ENCODE data around the gene CTNNA3. TPM values are rescaled to one million over a fixed set of nuclear protein-coding genes. Genes with fewer than 3 reads are reported as not detected.
"Not testable (repeated sequence)": the region's sequence is repeated elsewhere in the genome, so short reads cannot be mapped to it uniquely, and the experiment has no call there.

The CTNNA3 gene
- total and polyA plus RNA-seq, 12 donors = 2.0 to 213 (median 171) TPM

- Histone ChIP-seq H3K4me3 (no peak overlapping the region), H3K27ac (no peak overlapping the region), H3K36me3 (no peaks in the 10 kb centered on the region), H3K27me3 (no peaks in the 10 kb centered on the region), H3K9me3 (peaks cover 0 to 18% (median 4%) of the 10 kb centered on the region in 11 donors), H3K4me1 (no peaks in the 10 kb centered on the region)
- DNase-seq = no peak
- TF ChIP-seq, protein P1, sequence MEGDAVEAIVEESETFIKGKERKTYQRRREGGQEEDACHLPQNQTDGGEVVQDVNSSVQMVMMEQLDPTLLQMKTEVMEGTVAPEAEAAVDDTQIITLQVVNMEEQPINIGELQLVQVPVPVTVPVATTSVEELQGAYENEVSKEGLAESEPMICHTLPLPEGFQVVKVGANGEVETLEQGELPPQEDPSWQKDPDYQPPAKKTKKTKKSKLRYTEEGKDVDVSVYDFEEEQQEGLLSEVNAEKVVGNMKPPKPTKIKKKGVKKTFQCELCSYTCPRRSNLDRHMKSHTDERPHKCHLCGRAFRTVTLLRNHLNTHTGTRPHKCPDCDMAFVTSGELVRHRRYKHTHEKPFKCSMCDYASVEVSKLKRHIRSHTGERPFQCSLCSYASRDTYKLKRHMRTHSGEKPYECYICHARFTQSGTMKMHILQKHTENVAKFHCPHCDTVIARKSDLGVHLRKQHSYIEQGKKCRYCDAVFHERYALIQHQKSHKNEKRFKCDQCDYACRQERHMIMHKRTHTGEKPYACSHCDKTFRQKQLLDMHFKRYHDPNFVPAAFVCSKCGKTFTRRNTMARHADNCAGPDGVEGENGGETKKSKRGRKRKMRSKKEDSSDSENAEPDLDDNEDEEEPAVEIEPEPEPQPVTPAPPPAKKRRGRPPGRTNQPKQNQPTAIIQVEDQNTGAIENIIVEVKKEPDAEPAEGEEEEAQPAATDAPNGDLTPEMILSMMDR (IDR thresholded peaks at IDR 0.05) = no peak
- 27 to 32% methylated on average over 1 of the region's 1 CpG for WGBS, 2 donors
- intact Hi-C loops (cut with DNase I) = no loop called here
- no peak for ATAC-seq
Measured at GRCh38 chr10:67401711-67402110, 294.3 kb downstream of the CTNNA3 start.

DNA sequence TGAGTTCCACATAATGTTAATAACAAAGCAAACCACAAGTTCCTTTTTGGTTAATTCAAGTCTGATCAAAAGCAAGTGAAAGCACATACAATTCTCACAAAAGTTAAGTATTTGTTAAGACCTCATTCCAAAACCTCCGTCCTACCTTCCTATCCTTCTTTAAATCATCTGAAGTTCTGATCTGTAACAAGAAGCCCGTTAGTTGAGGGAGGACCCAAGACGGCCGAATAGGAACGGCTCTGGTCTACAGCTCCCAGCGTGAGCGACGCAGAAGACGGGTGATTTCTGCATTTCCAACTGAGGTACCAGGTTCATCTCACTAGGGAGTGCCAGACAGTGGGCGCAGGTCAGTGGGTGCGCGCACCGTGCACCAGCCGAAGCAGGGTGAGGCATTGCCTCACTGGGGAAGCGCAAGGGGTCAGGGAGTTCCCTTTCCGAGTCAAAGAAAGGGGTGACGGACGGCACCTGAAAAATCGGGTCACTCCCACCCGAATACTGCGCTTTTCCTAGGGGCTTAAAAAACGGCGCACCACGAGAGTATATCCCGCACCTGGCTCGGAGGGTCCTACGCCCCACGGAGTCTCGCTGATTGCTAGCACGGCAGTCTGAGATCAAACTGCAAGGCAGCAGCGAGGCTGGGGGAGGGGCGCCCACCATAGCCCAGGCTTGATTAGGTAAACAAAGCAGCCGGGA is 309.0 kb downstream of the CTNNA3 start:
- H3K9me3 ChIP-seq; H3K4me1 ChIP-seq; intact Hi-C loops (cut with DNase I); ATAC-seq; H3K27ac ChIP-seq; DNase-seq; H3K36me3 ChIP-seq; H3K27me3 ChIP-seq: not testable (repeated sequence)
- WGBS, 2 donors = 26 to 30% methylated on average over 33 of the region's 33 CpGs
- H3K4me3 ChIP-seq = peak overlapping the region in 7 of 10 donors; percentile 8 to 40 (median 24)

DNA sequence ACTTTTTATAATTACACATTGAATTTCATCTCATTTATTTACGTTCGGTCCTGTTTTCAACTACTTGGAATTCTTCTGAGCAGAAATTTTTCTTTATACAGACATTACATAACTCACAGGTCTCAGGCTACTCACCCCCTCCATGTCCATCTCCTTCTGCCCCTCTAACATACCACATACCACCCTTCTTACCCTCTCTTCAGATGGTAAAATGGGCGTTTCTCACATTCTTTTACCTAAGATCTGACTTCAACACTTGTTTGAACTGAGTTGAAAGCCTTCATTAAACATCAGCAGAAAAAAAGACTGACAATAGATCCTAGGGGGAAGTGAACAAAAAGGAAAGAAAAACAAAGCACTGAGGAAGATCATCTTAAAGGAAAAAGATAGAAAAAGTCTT is 309.7 kb downstream of the CTNNA3 start:
- TF ChIP-seq, protein P1 (IDR thresholded peaks at IDR 0.05) = no peak
- no peaks in the 10 kb centered on the region for H3K9me3 ChIP-seq
- H3K4me3 ChIP-seq = no peak overlapping the region
- no peaks in the 10 kb centered on the region for H3K27me3 ChIP-seq
- no peak overlapping the region for H3K27ac ChIP-seq
- H3K4me1 ChIP-seq = no peaks in the 10 kb centered on the region
- ATAC-seq = no peak
- H3K36me3 ChIP-seq = no peaks in the 10 kb centered on the region
- 82 to 83% methylated on average over 3 of the region's 3 CpGs for WGBS, 2 donors
- intact Hi-C loops (cut with DNase I) = no loop called here
- no peak for DNase-seq

- H3K4me1 ChIP-seq = no peaks in the 10 kb centered on the region
- 77 to 78% methylated on average over 2 of the region's 2 CpGs for WGBS, 2 donors
- no peak overlapping the region for H3K27ac ChIP-seq
- TF ChIP-seq, protein P1 (IDR thresholded peaks at IDR 0.05) = no peak
- H3K36me3 ChIP-seq = no peaks in the 10 kb centered on the region
- no peaks in the 10 kb centered on the region for H3K9me3 ChIP-seq
- intact Hi-C loops (cut with DNase I) = no loop called here
- no peak overlapping the region for H3K4me3 ChIP-seq
- H3K27me3 ChIP-seq = no peaks in the 10 kb centered on the region
- DNase-seq (no peak), ATAC-seq (no peak)
Measured at GRCh38 chr10:67385566-67385965, 310.4 kb downstream of the CTNNA3 start.

DNA sequence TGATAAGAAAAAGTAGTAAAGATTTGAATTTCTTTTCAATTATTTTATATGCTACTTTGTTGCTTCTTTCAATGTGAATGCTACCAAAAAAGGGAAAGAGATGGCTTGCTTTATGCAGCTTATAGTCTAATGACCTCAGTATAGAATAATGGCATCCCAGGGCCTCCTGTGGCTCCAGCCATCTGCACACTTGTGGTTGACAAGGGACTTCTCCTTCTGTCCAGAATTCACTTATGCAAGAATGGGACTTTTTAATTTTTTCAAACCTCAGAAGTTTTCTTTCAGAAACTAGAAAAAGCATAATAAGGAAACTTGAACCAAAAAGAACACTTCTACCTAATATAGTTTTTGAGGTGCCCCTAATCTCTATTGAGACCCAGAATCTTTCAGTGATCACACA is 310.9 kb downstream of the CTNNA3 start:
- Histone ChIP-seq H3K4me3 (no peak overlapping the region), H3K9me3 (no peaks in the 10 kb centered on the region), H3K27ac (no peak overlapping the region), H3K4me1 (no peaks in the 10 kb centered on the region), H3K27me3 (no peaks in the 10 kb centered on the region), H3K36me3 (no peaks in the 10 kb centered on the region)
- intact Hi-C loops (cut with DNase I) = no loop called here
- ATAC-seq (no peak), DNase-seq (no peak)
- TF ChIP-seq, protein P1 (IDR thresholded peaks at IDR 0.05) = no peak
